NCI-H82 (cell line): ENCODE data around the gene PTPRN2.
"Not testable (repeated sequence)": the region's sequence is repeated elsewhere in the genome, so short reads cannot be mapped to it uniquely, and the experiment has no call there.

Experiments used
- DNase-seq: peaks from one replicate; lab custom pipeline; 2025; lab: John Stamatoyannopoulos, UW

The PTPRN2 gene

DNA sequence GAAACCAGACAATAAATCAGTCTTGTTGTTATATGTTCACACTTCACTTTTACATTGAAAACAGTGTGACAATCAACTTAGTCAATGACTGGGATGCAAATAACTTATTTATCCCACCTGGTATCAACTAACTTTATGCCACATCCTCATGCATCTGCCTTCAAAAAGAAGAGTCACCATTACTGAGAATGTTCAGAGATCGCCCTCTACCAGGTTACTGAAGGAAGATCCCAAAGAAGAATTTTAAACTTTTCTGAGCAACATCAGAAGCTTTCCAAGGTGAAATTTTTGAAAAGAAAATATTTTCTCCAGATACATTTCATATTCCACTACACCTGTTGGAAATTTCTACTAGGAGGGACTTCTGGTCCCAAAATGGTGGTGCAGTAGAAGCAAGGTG, 359.5 kb downstream of the PTPRN2 start:
- no peak for DNase-seq

DNA sequence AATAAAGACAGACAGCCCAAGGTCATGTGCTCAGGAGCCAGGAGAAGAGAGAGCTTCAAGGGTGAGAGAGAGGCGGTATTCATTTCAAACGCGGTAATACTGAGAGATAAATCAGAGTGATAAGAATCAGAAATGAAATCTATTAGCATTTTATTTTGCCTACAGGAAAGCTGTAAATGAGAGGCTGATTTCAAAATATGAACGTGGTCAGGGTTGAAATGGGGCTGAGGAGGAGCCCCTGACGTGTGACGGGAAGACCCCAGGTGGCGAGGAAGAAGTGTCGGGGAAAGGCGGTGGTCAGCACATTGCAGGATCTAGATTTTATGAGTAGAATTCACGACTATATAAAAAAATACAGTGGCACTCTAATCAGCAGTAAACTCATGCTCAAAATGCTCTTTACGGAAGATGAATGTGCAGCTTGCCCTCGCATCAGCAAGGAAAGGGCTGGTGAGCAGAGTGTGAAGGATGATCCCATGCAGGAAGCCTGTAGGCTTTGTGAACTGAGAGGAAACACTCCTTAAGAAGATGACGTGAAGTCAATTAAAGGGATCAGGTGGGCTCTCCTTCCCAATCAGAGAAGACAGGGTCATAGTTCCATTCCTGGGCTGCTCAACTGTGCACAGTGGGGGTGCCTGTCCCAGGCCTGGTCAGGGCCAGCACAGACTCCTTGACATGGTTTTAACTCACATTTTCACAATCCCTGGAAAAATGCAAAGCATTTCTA, 360.2 kb downstream of the PTPRN2 start:
- DNase-seq: no peak

- DNase-seq: no peak
Measured at GRCh38 chr7:158216198-158216597, 371.4 kb downstream of the PTPRN2 start.

DNA sequence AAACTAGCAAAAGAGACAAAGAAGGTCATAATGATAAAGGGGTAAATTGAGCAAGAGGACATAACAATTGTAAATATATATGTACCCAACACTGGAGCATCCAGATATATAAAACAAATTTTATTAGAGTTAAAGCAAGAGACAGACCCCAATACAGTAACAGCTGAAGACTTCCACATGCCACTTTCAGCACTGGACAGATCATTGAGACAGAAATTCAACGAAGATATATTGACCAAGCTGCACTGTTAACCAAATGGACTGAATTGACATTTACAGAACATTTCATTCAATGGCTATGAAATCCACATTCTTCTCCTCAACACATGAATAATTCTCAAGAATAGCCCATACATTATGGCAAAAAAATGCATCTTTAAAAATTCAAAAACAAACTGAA, 378.2 kb downstream of the PTPRN2 start:
- DNase-seq: no peak

- DNase-seq: no peak
Measured at GRCh38 chr7:158206341-158206740, 381.3 kb downstream of the PTPRN2 start.

GRCh38 chr7:158204453-158204852, 383.2 kb downstream of the PTPRN2 start:
- no peak for DNase-seq

DNA sequence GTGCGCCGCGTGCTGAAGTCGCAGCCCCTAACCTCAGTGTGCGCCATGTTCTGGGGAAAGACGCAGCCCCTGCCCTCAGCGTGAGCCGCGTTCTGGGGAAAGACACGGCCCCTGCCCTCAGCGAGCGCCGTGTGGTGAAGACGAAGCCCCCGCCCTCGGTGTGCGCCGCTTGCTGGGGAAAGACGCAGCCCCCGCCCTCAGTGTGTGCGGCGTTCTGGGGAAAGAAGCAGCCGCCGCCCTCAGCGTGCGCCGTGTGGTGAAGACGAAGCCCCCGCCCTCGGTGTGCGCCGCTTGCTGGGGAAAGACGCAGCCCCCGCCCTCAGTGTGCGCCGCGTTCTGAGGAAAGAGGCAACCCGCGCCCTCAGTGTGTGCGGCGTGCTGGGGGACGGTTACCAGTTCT, 383.7 kb downstream of the PTPRN2 start:
- not testable (repeated sequence) for DNase-seq

GRCh38 chr7:158194365-158194900, 393.2 kb downstream of the PTPRN2 start:
- DNase-seq: no peak

DNA sequence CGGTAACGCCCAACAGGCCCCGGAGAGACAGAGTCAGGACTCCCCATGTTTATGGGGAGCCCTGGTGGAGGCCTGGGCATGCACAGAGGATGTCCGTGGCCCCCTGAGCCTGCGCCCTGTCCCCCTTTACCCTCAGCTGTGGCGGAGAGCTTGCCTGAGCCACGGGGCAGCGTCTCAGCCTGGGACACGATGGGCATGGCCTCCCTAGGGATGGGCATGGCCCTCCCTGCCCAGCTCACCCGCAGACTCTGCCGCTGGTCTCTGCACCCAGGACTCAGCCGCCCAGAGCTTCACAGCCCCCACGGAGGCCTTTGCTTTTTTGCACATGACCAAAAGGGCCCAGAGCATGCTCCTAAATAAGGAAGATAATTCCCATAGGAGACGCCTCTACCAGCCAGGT, 394.2 kb downstream of the PTPRN2 start:
- DNase-seq: no peak

- no peak for DNase-seq
Measured at GRCh38 chr7:158192956-158193355, 394.7 kb downstream of the PTPRN2 start.

DNA sequence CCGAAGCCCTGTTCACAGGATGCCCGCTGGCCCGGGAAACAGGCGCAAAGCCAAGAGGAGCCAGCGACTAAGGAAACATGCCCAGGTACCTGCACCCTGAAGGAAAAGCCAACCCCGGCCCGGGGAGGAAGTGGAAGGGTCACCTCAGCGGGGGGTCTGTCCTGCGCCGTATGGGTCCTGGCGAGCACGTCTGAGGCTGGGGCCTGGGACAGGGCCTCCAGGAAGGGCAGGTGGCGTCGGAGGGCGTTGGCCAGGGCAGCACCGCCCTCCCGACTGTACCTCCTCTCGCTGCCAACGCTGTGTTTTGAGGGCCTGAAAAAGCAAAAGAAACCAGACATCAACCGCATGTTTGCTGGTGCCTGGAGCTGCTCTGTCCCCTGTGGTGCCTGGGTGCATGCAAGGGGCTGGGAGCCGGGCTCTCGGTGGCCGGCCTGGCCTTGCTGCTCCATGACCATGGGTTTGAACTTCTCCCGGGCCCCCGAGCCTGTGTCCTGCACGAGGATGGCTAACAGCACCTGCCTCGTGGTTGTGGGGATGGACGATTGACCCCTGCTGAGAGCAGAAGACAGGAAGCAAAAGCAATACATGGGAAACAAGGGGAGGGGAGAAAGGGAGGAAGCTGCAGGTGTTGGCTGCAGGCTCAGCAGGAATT, 395.3 kb downstream of the PTPRN2 start:
- DNase-seq: no peak

- DNase-seq: no peak
Measured at GRCh38 chr7:158191671-158192070, 396.0 kb downstream of the PTPRN2 start.

- no peak for DNase-seq
Measured at GRCh38 chr7:158190756-158191155, 396.9 kb downstream of the PTPRN2 start.

DNA sequence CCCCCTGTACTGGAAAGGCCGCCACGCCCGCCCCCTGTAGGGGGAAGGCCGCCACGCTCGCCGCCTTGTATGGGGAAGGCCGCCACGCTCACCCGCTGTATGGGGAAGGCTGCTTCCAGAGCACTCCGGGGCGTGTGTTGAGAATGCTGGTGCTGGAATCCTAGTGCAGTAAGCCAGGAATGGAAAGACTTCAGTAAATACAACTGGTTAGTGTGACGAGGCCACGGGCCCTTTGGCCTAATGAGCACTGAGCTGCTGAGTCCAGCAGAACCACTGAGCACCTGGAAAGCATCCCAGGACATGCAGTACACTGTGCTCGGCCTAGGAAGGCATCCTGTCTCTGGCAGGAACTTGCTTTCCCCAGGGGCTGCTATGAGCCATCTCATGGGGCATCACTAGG, 398.9 kb downstream of the PTPRN2 start:
- no peak for DNase-seq

- DNase-seq: no peak
Measured at GRCh38 chr7:158187694-158187994, 400.0 kb downstream of the PTPRN2 start.

GRCh38 chr7:158186864-158187693, 400.5 kb downstream of the PTPRN2 start:
- no peak for DNase-seq

DNA sequence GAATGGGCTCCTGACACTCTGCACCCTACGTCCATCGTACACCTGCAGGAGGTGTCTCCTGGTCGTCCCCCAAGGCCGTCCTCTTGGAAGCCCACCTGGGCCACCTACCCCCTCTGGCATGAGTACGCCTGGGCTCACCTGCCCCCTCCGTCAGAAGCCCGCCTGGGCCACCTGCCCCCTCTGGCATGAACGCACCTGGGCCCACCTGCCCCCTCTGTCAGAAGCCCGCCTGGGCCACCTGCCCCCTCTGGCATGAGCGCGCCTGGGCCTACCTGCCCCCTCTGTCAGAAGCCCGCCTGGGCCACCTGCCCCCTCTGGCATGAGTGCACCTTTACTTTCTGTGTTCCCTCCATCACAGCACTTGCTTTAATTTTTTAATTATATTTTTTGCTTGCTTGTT, 401.2 kb downstream of the PTPRN2 start:
- DNase-seq: no peak

DNA sequence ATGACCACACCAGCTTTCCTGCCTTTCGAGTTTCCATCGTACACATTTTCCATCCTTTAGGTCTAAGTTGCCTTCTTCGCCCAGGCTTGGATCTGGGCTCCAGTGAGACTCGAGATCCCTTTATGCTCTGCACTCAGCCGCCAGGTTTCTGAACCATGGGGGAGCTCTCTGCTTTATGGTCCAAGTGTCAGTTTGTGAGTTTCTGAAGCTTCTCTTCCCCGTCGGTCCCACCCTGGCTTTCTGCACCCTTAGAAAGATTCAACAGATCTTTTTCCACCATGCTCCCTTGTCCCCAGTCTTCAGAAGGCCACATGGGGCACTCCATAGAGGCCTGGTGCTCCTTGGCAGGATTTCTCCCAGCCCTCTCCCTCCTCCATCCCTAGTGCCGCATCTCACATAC, 402.0 kb downstream of the PTPRN2 start:
- DNase-seq: no peak

DNA sequence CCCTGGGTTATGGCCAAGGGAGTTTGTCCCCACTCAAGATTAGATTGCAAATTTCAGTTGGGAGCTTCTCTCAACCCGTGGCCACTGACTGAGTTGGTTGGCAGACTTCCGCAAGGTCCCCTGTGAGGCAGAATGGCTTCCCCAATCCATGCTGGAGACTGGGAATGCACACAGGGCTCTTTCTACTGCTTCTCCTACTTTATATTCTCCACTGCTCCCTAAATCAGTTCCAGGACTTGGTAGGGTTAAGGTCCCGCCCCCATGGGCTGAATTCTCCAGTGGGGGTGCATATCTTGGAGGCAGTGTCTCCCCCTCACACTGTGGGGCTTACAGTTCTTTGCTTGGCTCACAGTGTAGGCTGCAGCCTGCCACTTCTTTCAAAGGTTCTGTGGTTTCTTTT, 404.2 kb downstream of the PTPRN2 start:
- no peak for DNase-seq

- no peak for DNase-seq
Measured at GRCh38 chr7:158176561-158177173, 411.0 kb downstream of the PTPRN2 start.

GRCh38 chr7:158175779-158176178, 411.8 kb downstream of the PTPRN2 start:
- DNase-seq: no peak

- DNase-seq: no peak
Measured at GRCh38 chr7:158174947-158175346, 412.7 kb downstream of the PTPRN2 start.
